Measurements from ENCODE around the gene ZNF23. TPM values are rescaled to one million over a fixed set of nuclear protein-coding genes. Genes with fewer than 3 reads are reported as not detected.

Gene ZNF23
- total RNA-seq, 1 experiment from 2014 or later, result 11.6 TPM

DNA sequence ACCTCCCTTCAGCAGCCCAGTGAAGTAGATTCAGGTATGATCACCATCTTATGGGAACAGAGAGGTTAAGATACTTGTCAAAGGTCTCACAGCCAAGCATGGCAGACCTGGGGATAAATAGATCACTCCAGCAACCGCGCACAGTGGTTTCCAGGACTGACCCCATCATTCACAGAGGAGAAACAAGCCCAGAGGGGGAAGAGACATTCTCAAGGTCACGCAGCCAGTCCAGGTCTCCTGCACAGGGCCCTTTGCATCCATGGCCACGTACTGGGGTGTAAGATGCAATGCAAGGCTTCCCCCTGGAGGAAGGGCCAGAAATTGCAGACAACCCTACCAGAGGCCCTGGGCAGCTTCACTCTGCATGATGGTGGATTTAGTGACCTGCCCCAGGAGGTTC is 40.1 kb downstream of the ZNF23 start:
- ATAC-seq (peak; percentile 4; the same call in 1 of the 2 replicates), DNase-seq (ENCODE audit: low spot score) (peak; percentile 75)
- H3K4me3 Mint-ChIP-seq, result no peak overlapping the region
- no peaks in the 10 kb centered on the region for H3K9me3 Mint-ChIP-seq
- CTCF ChIA-PET, result interaction anchor here (0.8 to 6.4 kb wide), 21 partner anchors 9 to 204 kb away, joined by 3 to 76 read pairs (median 4); partner anchors contain the start of genes CHST4 and MARVELD3
- POLR2A ChIA-PET, result interaction anchor here (1.2 kb wide), 1 partner anchor 9 kb away, joined by 3 read pairs; no protein-coding TSS in a partner anchor
- no peak overlapping the region for H3K27ac Mint-ChIP-seq
- H3K36me3 Mint-ChIP-seq, result no peaks in the 10 kb centered on the region
- peaks cover 12% of the 10 kb centered on the region for H3K4me1 Mint-ChIP-seq
- peaks cover 46% of the 10 kb centered on the region for H3K27me3 Mint-ChIP-seq (ENCODE audit: low read depth)
- TF ChIP-seq, protein P1, sequence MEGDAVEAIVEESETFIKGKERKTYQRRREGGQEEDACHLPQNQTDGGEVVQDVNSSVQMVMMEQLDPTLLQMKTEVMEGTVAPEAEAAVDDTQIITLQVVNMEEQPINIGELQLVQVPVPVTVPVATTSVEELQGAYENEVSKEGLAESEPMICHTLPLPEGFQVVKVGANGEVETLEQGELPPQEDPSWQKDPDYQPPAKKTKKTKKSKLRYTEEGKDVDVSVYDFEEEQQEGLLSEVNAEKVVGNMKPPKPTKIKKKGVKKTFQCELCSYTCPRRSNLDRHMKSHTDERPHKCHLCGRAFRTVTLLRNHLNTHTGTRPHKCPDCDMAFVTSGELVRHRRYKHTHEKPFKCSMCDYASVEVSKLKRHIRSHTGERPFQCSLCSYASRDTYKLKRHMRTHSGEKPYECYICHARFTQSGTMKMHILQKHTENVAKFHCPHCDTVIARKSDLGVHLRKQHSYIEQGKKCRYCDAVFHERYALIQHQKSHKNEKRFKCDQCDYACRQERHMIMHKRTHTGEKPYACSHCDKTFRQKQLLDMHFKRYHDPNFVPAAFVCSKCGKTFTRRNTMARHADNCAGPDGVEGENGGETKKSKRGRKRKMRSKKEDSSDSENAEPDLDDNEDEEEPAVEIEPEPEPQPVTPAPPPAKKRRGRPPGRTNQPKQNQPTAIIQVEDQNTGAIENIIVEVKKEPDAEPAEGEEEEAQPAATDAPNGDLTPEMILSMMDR (IDR thresholded peaks at IDR 0.05), result peak; percentile 70
- no peak for TF ChIP-seq FOXJ3 (CRISPR knock-in tag; IDR thresholded peaks at IDR 0.05; ENCODE audit: borderline replicate concordance)

DNA sequence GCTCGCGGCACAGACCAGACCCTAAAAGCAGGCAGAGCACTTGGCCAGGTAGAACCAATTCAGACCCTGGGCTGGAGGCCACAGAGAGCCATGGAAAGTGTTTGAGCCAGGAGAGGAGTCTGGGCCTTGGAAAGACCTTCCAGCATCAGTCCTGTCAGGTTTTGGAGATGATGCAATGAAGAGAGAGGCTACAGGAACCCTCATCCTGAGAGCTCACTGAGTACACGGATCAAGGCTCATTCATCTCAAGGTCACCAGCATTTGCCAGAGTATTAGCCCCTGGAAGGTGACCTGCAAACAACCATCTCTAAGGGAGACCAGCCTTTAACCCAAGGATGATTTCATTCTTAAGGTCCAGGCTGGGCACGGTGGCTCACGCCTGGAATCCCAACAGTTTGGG is 48.0 kb downstream of the ZNF23 start:
- Mint-ChIP-seq H3K27me3 (ENCODE audit: low read depth) (peaks cover 10% of the 10 kb centered on the region), H3K4me1 (peaks cover 8% of the 10 kb centered on the region)

DNA sequence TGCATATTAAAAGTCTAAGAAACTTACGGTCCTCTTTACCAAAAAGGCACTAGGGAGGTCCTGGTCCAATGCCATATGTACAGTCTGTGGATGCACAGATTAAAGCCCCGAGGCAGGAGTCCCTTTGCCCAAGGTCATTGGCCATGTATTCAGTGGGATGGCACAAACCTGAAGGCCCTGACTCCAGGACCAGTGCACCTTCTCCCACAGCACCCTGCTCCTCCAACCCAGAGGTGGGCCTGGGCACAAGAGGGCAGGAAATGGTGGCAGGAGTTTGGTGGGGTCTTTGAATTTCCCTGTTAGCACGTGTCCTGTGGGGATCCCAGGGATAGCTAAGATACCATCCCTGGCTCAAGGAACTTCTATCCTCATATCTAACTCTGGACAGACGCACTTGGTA is 48.7 kb downstream of the ZNF23 start:
- POLR2A ChIA-PET, result interaction anchor here (1.1 kb wide), 1 partner anchor 9 kb away, joined by 3 read pairs; no protein-coding TSS in a partner anchor
- ATAC-seq, result no peak
- TF ChIP-seq JAZF1 (CRISPR knock-in tag; IDR thresholded peaks at IDR 0.05), result no peak
- TF ChIP-seq RELA (CRISPR knock-in tag; IDR thresholded peaks at IDR 0.05; ENCODE audit: borderline replicate concordance), result no peak
- TF ChIP-seq MXD4 (CRISPR knock-in tag; IDR thresholded peaks at IDR 0.05; ENCODE audit: borderline replicate concordance), result no peak
- TF ChIP-seq CBFB (CRISPR knock-in tag; IDR thresholded peaks at IDR 0.05; ENCODE audit: low read depth), result no peak
- TF ChIP-seq, protein P2, sequence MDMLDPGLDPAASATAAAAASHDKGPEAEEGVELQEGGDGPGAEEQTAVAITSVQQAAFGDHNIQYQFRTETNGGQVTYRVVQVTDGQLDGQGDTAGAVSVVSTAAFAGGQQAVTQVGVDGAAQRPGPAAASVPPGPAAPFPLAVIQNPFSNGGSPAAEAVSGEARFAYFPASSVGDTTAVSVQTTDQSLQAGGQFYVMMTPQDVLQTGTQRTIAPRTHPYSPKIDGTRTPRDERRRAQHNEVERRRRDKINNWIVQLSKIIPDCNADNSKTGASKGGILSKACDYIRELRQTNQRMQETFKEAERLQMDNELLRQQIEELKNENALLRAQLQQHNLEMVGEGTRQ (CRISPR knock-in tag; IDR thresholded peaks at IDR 0.05), result no peak
- TF ChIP-seq, protein P3, sequence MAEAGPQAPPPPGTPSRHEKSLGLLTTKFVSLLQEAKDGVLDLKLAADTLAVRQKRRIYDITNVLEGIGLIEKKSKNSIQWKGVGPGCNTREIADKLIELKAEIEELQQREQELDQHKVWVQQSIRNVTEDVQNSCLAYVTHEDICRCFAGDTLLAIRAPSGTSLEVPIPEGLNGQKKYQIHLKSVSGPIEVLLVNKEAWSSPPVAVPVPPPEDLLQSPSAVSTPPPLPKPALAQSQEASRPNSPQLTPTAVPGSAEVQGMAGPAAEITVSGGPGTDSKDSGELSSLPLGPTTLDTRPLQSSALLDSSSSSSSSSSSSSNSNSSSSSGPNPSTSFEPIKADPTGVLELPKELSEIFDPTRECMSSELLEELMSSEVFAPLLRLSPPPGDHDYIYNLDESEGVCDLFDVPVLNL (CRISPR knock-in tag; IDR thresholded peaks at IDR 0.05; ENCODE audit: borderline replicate concordance, low read depth), result no peak
- TF ChIP-seq FOXK1 (CRISPR knock-in tag; IDR thresholded peaks at IDR 0.05), result no peak
- TF ChIP-seq IRF2 (CRISPR knock-in tag; IDR thresholded peaks at IDR 0.05; ENCODE audit: borderline replicate concordance, low read depth), result no peak
- TF ChIP-seq, protein P4, sequence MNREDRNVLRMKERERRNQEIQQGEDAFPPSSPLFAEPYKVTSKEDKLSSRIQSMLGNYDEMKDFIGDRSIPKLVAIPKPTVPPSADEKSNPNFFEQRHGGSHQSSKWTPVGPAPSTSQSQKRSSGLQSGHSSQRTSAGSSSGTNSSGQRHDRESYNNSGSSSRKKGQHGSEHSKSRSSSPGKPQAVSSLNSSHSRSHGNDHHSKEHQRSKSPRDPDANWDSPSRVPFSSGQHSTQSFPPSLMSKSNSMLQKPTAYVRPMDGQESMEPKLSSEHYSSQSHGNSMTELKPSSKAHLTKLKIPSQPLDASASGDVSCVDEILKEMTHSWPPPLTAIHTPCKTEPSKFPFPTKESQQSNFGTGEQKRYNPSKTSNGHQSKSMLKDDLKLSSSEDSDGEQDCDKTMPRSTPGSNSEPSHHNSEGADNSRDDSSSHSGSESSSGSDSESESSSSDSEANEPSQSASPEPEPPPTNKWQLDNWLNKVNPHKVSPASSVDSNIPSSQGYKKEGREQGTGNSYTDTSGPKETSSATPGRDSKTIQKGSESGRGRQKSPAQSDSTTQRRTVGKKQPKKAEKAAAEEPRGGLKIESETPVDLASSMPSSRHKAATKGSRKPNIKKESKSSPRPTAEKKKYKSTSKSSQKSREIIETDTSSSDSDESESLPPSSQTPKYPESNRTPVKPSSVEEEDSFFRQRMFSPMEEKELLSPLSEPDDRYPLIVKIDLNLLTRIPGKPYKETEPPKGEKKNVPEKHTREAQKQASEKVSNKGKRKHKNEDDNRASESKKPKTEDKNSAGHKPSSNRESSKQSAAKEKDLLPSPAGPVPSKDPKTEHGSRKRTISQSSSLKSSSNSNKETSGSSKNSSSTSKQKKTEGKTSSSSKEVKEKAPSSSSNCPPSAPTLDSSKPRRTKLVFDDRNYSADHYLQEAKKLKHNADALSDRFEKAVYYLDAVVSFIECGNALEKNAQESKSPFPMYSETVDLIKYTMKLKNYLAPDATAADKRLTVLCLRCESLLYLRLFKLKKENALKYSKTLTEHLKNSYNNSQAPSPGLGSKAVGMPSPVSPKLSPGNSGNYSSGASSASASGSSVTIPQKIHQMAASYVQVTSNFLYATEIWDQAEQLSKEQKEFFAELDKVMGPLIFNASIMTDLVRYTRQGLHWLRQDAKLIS (CRISPR knock-in tag; IDR thresholded peaks at IDR 0.05; ENCODE audit: borderline replicate concordance), result no peak
- TF ChIP-seq NR2C2 (CRISPR knock-in tag; IDR thresholded peaks at IDR 0.05), result no peak
- TF ChIP-seq NFYB (CRISPR knock-in tag; conservative IDR thresholded peaks at IDR 0.05; ENCODE audit: low read depth), result no peak
- TF ChIP-seq TEAD4 (CRISPR knock-in tag; IDR thresholded peaks at IDR 0.05), result no peak
- TF ChIP-seq, protein P5, sequence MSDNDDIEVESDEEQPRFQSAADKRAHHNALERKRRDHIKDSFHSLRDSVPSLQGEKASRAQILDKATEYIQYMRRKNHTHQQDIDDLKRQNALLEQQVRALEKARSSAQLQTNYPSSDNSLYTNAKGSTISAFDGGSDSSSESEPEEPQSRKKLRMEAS (CRISPR knock-in tag; IDR thresholded peaks at IDR 0.05), result no peak

More for the DNA sequence above, 48.0 kb downstream of the ZNF23 start:
- ChIA-PET CTCF (interaction anchor here (3.9 kb wide), 1 partner anchor 11 kb away, joined by 76 read pairs; no protein-coding TSS in a partner anchor), POLR2A (no interaction called here)
- no peak overlapping the region for H3K27ac Mint-ChIP-seq
- TF ChIP-seq, protein P2 (CRISPR knock-in tag; IDR thresholded peaks at IDR 0.05), result no peak
- TF ChIP-seq TP53 (CRISPR knock-in tag; IDR thresholded peaks at IDR 0.05), result no peak
- TF ChIP-seq, protein P6, sequence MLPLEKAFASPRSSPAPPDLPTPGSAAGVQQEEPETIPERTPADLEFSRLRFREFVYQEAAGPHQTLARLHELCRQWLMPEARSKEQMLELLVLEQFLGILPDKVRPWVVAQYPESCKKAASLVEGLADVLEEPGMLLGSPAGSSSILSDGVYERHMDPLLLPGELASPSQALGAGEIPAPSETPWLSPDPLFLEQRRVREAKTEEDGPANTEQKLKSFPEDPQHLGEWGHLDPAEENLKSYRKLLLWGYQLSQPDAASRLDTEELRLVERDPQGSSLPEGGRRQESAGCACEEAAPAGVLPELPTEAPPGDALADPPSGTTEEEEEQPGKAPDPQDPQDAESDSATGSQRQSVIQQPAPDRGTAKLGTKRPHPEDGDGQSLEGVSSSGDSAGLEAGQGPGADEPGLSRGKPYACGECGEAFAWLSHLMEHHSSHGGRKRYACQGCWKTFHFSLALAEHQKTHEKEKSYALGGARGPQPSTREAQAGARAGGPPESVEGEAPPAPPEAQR (CRISPR knock-in tag; IDR thresholded peaks at IDR 0.05), result no peak
- no peak for TF ChIP-seq TCF7 (CRISPR knock-in tag; IDR thresholded peaks at IDR 0.05; ENCODE audit: low read depth)
- peak; percentile 67 for TF ChIP-seq GABPB1 (CRISPR knock-in tag; IDR thresholded peaks at IDR 0.05)
- TF ChIP-seq ZBTB21 (CRISPR knock-in tag; IDR thresholded peaks at IDR 0.05; ENCODE audit: borderline replicate concordance), result no peak
- no peaks in the 10 kb centered on the region for H3K36me3 Mint-ChIP-seq
- no peak overlapping the region for H3K4me3 Mint-ChIP-seq
- ATAC-seq (no peak), DNase-seq (ENCODE audit: low spot score) (no peak)
- H3K9me3 Mint-ChIP-seq, result no peaks in the 10 kb centered on the region

More for the DNA sequence above, 48.7 kb downstream of the ZNF23 start:
- no peak overlapping the region for H3K4me3 Mint-ChIP-seq
- peaks cover 7% of the 10 kb centered on the region for H3K27me3 Mint-ChIP-seq (ENCODE audit: low read depth)
- no peak for DNase-seq (ENCODE audit: low spot score)
- peaks cover 8% of the 10 kb centered on the region for H3K4me1 Mint-ChIP-seq
- no peaks in the 10 kb centered on the region for H3K9me3 Mint-ChIP-seq
- H3K27ac Mint-ChIP-seq, result no peak overlapping the region
- CTCF ChIA-PET, result interaction anchor here (0.6 to 3.9 kb wide), 48 partner anchors 11 to 698 kb away, joined by 3 to 76 read pairs (median 5); partner anchors contain the start of genes CALB2, CHST4, CMTR2 and ZNF19
- H3K36me3 Mint-ChIP-seq, result no peaks in the 10 kb centered on the region
